Right lobe of liver (tissue), 6 donors: ENCODE results near the gene TBXAS1. TPM values are rescaled to one million over a fixed set of nuclear protein-coding genes. Genes with fewer than 3 reads are reported as not detected.

Source experiments
- ATAC-seq, 4 donors: fragments of 200-7000 bp; cut with Tn5 transposase; one replicate each; pipeline ENCODE4 v1.9.1; 2020; ENCODE audit warnings: mild to moderate bottlenecking in 4 of 4, moderate library complexity in 4 of 4
- DNase-seq, 3 donors: peaks; one replicate each; pipeline ENCODE4 v3.0.0-alpha.2; 2020
- H3K27ac ChIP-seq, 3 donors: fragments of 200-600 bp; one replicate each; pipeline ENCODE4 v1.8.0; 2022
- H3K27me3 ChIP-seq, 2 donors: fragments of 200-600 bp; one replicate each; pipeline ENCODE4 v1.8.0; 2022
- H3K36me3 ChIP-seq, 4 donors: fragments of 200-600 bp; sonication (generic) in 1 of 4; one replicate each; pipeline versions ENCODE4 v1.5.1 to v1.8.0; 2017 to 2022; ENCODE audit warnings: control low read depth in 1 of 4
- H3K4me1 ChIP-seq, 4 donors: fragments of 200-600 bp; sonication (generic) in 1 of 4; one replicate each; pipeline versions ENCODE4 v1.5.1 to v1.8.0; 2017 to 2022; ENCODE audit warnings: control low read depth in 1 of 4
- H3K4me3 ChIP-seq, 3 donors: fragments of 200-600 bp; one replicate each; pipeline ENCODE4 v1.8.0; 2022
- H3K9me3 ChIP-seq, 4 donors: fragments of 200-600 bp; sonication (generic) in 1 of 4; one replicate each; pipeline versions ENCODE4 v1.5.1 to v1.8.0; 2017 to 2022; ENCODE audit warnings: control low read depth in 1 of 4
- POLR2A ChIP-seq: fragments of 450-650 bp; IDR thresholded peaks from one replicate; pipeline ENCODE4 v1.6.1; 2017; ENCODE audit warnings: antibody characterized with exemption, mild to moderate bottlenecking
- WGBS: methylation state at CpG from one replicate; pipeline ENCODE4 v1.1.6; 2018; ENCODE audit warnings: low coverage, low lambda C conversion rate; ENCODE audit not compliant: insufficient coverage; ENCODE audit errors: missing lambda C conversion rate; 5-methylcytosine and 5-hydroxymethylcytosine counted together
- intact Hi-C, 2 donors: fragments of 100-400 bp; cut with DNase I; formaldehyde crosslinking; loops; one replicate each; pipeline versions ENCODE4 v1.11.2 to v1.14.1; 2022
- total RNA-seq, 6 experiments: library from RNA; depleted of rRNA in 2 of 6; stranded (reverse); fragments of >200 nt in 2 of 6; fragmentation: NEBNext Ultra II Directional in 3 of 6; extraction: Animal tissue kit (Norgen Biotek cat#: 25700) in 3 of 6; gene quantifications; one replicate each; pipeline versions ENCODE4 v1.1.0 to v1.2.4, GENCODE V29; 2016 to 2023
- TF ChIP-seq, protein P1 (sequence below), 4 donors: fragments of 200-600 bp in 3 of 4; fragments of 450-650 bp in 1 of 4; IDR thresholded peaks; one replicate each; pipeline versions ENCODE4 v1.5.1 to v1.8.0; 2016 to 2022; ENCODE audit warnings: antibody characterized with exemption in 4 of 4, mild to moderate bottlenecking in 2 of 4
- donor health status: DM: no; HTN: yes; CAD: no.
- donor health status: DM: no; HTN: no; CAD: no.
- donor health status: DM: no; HTN: no; CAD: no.
- donor health status: DM: no; HTN: yes; CAD: no.
- donor health status: DM: no; HTN: yes; CAD: no.

Gene TBXAS1
- total RNA-seq, 6 experiments from 2014 or later, result 7.6 to 15.6 (median 12.2) TPM

DNA sequence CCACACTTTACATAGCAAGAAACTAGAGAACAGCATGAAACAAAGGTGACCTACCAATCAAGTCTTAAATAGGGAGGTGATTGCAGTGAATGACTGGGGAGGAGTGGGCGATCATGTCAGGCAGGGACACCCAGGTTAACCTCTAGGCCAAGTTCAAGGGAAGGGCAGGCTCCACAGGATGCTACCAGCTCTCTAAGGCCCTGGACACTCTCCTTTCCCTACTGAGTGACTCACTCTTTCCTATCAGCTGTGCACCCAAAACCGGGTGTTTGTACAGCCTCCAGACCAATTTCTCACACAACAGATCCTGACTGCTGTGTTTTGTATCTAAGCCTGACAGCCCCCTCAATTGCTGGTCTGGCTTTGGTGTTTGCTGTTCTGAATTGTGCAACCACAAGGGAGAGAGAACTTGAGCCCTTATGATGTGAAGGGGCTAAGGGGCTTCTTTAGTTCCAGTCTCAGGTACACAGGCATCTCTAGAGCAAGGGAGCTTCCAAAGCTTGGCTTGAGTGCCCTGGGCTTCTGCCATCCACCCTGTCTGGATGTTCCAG lies 107.8 kb downstream of the TBXAS1 start:
- Histone ChIP-seq H3K9me3 (no peaks in the 10 kb centered on the region), H3K36me3 (no peaks in the 10 kb centered on the region), H3K27me3 (no peaks in the 10 kb centered on the region), H3K27ac (no peak overlapping the region), H3K4me3 (no peak overlapping the region), H3K4me1 (no peaks in the 10 kb centered on the region)
- TF ChIP-seq, protein P1, sequence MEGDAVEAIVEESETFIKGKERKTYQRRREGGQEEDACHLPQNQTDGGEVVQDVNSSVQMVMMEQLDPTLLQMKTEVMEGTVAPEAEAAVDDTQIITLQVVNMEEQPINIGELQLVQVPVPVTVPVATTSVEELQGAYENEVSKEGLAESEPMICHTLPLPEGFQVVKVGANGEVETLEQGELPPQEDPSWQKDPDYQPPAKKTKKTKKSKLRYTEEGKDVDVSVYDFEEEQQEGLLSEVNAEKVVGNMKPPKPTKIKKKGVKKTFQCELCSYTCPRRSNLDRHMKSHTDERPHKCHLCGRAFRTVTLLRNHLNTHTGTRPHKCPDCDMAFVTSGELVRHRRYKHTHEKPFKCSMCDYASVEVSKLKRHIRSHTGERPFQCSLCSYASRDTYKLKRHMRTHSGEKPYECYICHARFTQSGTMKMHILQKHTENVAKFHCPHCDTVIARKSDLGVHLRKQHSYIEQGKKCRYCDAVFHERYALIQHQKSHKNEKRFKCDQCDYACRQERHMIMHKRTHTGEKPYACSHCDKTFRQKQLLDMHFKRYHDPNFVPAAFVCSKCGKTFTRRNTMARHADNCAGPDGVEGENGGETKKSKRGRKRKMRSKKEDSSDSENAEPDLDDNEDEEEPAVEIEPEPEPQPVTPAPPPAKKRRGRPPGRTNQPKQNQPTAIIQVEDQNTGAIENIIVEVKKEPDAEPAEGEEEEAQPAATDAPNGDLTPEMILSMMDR (IDR thresholded peaks at IDR 0.05), result no peak
- no peak for TF ChIP-seq POLR2A
- ATAC-seq, result peak in 3 of 4 donors; percentile 52 to 80 (median 66)
- 14% methylated on average over 1 of the region's 2 CpGs for WGBS
- intact Hi-C loops, result no loop called here
- DNase-seq, result no peak

DNA sequence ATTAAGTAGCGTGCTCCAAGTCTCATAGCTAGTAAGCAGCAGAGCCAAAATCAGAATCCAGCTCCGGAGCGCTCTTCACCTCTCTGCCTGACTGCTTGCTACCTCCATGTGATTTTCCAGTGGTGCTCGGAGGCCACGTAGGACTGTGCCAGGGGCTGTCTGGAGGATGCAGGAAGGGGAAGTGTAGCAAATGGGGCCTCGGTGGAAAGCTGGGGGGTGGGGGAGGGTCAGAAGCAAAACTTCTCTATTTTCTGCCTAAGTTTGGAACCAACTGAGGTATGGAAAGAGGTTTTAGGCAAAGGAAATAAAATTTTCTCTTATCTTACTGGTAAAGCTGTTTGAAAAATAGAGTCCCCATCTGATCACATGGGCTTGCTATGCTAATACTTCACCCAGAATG lies 108.7 kb downstream of the TBXAS1 start:
- DNase-seq, result peak in 2 of 3 donors; percentile 37 to 50
- H3K27ac ChIP-seq, result no peak overlapping the region
- ATAC-seq, result peak in 3 of 4 donors; percentile 66 to 75 (median 75)
- no peaks in the 10 kb centered on the region for H3K4me1 ChIP-seq
- no peak overlapping the region for H3K4me3 ChIP-seq
- intact Hi-C loops, result no loop called here
- TF ChIP-seq, protein P1 (IDR thresholded peaks at IDR 0.05), result no peak
- TF ChIP-seq POLR2A, result no peak
- H3K27me3 ChIP-seq, result no peaks in the 10 kb centered on the region
- H3K9me3 ChIP-seq, result no peaks in the 10 kb centered on the region
- 67% methylated on average over 4 of the region's 6 CpGs for WGBS
- no peaks in the 10 kb centered on the region for H3K36me3 ChIP-seq

DNA sequence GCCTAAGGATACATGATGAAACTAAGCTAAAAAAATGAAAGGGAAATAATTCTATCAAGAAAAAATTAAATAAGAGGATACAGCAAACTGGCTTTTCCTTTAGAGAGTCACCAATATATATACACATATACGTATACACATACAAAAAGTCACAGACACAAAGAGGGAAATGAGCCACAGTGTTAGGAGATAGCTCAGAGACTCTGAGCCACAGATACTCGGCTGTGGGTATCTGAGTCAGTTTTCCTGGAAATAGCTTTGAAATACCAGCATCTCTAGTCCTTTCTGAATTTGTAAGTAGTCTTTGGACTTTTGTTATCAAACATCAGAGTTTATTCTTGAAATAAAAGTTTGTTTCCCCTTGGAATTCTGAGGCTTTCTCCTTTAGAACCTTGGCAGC lies 111.8 kb downstream of the TBXAS1 start:
- ATAC-seq (no peak), DNase-seq (no peak)
- 20% methylated on average over 1 of the region's 2 CpGs for WGBS
- H3K36me3 ChIP-seq, result no peaks in the 10 kb centered on the region
- no peak overlapping the region for H3K27ac ChIP-seq
- no peak for TF ChIP-seq POLR2A
- TF ChIP-seq, protein P1 (IDR thresholded peaks at IDR 0.05), result no peak
- no peaks in the 10 kb centered on the region for H3K9me3 ChIP-seq
- H3K4me1 ChIP-seq, result no peaks in the 10 kb centered on the region
- H3K27me3 ChIP-seq, result no peaks in the 10 kb centered on the region
- no peak overlapping the region for H3K4me3 ChIP-seq
- intact Hi-C loops, result no loop called here

DNA sequence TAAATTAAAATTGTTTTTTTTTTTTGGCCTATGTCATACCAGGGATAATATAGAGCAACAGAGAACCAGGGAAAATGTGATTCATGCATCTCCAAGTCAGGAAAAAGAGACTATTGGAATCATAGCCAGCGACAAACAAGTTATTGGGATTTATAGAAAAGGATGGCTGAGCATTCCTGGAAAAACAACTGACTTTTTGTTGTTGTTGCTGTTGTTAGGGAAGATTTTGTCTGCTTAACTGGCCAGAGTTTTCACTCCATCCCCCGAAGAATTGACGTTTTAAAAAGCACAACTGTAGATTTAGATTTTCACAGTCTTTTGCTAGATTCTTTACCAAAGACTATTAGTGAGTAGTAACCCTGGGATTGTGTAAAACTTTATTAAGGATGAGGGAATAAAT lies 112.4 kb downstream of the TBXAS1 start:
- Histone ChIP-seq H3K27ac (no peak overlapping the region), H3K27me3 (no peaks in the 10 kb centered on the region), H3K36me3 (no peaks in the 10 kb centered on the region), H3K9me3 (no peaks in the 10 kb centered on the region), H3K4me3 (no peak overlapping the region), H3K4me1 (no peaks in the 10 kb centered on the region)
- no peak for ATAC-seq
- TF ChIP-seq POLR2A, result no peak
- TF ChIP-seq, protein P1 (IDR thresholded peaks at IDR 0.05), result no peak
- intact Hi-C loops, result no loop called here
- whole genome bisulfite sequencing, result 72% methylated on average over 3 of the region's 3 CpGs
- DNase-seq, result no peak

DNA sequence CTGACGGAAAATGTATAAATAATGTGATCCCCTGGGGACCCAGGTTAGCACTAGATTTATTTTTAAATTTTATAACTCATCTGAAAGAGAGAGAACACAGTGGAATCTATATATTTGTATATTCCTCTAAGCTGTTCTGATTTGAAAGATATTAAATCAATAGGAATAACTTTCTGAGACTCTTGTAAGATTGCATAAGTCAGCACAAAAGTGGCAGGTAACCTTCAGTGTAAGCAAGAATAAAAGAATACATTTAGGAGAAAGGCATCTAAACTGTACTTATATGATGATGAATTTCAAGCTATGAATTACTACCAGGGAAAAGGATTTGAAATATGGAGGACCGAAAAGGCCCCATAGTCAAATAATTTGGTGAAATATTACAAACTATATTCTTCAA lies 112.8 kb downstream of the TBXAS1 start:
- no peak for ATAC-seq
- TF ChIP-seq, protein P1 (IDR thresholded peaks at IDR 0.05), result no peak
- TF ChIP-seq POLR2A, result no peak
- no peaks in the 10 kb centered on the region for H3K36me3 ChIP-seq
- H3K4me1 ChIP-seq, result no peaks in the 10 kb centered on the region
- WGBS, result 68% methylated on average over 2 of the region's 2 CpGs
- no peak overlapping the region for H3K4me3 ChIP-seq
- no peaks in the 10 kb centered on the region for H3K27me3 ChIP-seq
- H3K9me3 ChIP-seq, result no peaks in the 10 kb centered on the region
- DNase-seq, result no peak
- no peak overlapping the region for H3K27ac ChIP-seq
- intact Hi-C loops, result no loop called here
